Loucy (cell line): ENCODE results near the gene HOXC13.
A peak's percentile ranks its signal among the peaks of the same experiment; 100 is the strongest.

Experiments used
- H2AFZ ChIP-seq: fragments of 200-600 bp; sonication (generic); 2 replicates; pipeline ENCODE4 v1.6.0; 2016; ENCODE audit warnings: antibody characterized with exemption, mild to moderate bottlenecking, low read length, moderate library complexity
- H3F3A ChIP-seq: fragments of 200-600 bp; 2 replicates; pipeline ENCODE4 v1.6.0; 2016; ENCODE audit warnings: antibody characterized with exemption, low read depth, mild to moderate bottlenecking
- H3K27me3 ChIP-seq: fragments of 200-600 bp; sonication (generic); 2 replicates; pipeline ENCODE4 v1.6.1; 2014; ENCODE audit warnings: low read length, mild to moderate bottlenecking; ENCODE audit not compliant: insufficient read depth, poor library complexity, severe bottlenecking
- H3K36me3 ChIP-seq: fragments of 200-600 bp; sonication (generic); 2 replicates; pipeline ENCODE4 v1.6.1; 2016; ENCODE audit warnings: low read length; ENCODE audit not compliant: insufficient read depth
- H3K4me1 ChIP-seq: fragments of 200-600 bp; sonication (generic); 2 replicates; pipeline ENCODE4 v1.5.1; 2014; ENCODE audit warnings: low read length, mild to moderate bottlenecking; ENCODE audit not compliant: insufficient read depth, poor library complexity, severe bottlenecking
- H3K4me2 ChIP-seq: fragments of 200-600 bp; sonication (generic); 2 replicates; pipeline ENCODE4 v1.6.0; 2014; ENCODE audit warnings: antibody characterized with exemption, low read length, low read depth, mild to moderate bottlenecking; ENCODE audit not compliant: poor library complexity, severe bottlenecking
- H3K4me3 ChIP-seq: fragments of 200-600 bp; sonication (generic); 2 replicates; pipeline ENCODE4 v1.5.1; 2014; ENCODE audit warnings: low read length, mild to moderate bottlenecking, mixed read lengths; ENCODE audit not compliant: poor library complexity, severe bottlenecking
- H3K79me2 ChIP-seq: fragments of 200-600 bp; sonication (generic); 2 replicates; pipeline ENCODE4 v1.6.1; 2014; ENCODE audit warnings: low read length; ENCODE audit not compliant: insufficient read depth
- H3K9ac ChIP-seq: fragments of 200-600 bp; sonication (generic); 2 replicates; pipeline ENCODE4 v1.6.0; 2014; ENCODE audit warnings: mild to moderate bottlenecking, low read depth, low read length, moderate library complexity; ENCODE audit not compliant: poor library complexity, severe bottlenecking
- H3K9me2 ChIP-seq: fragments of 200-600 bp; sonication (generic); replicated peaks from 2 replicates; pipeline ENCODE4 v1.6.1; 2016; ENCODE audit warnings: low read depth, low read length, mixed read lengths
- H3K9me3 ChIP-seq: fragments of 200-600 bp; sonication (generic); 2 replicates; pipeline ENCODE4 v1.6.1; 2014; ENCODE audit warnings: mild to moderate bottlenecking, antibody characterized with exemption, low read length, low read depth; ENCODE audit not compliant: insufficient read depth
- H4K20me1 ChIP-seq: fragments of 200-600 bp; sonication (generic); 2 replicates; pipeline ENCODE4 v1.6.0; 2014; ENCODE audit warnings: antibody characterized with exemption, low read length, mild to moderate bottlenecking; ENCODE audit not compliant: insufficient read depth, poor library complexity, severe bottlenecking
- CTCF ChIP-seq: fragments of 200-600 bp; sonication (generic); conservative IDR thresholded peaks from 2 replicates; pipeline ENCODE4 v1.5.1; 2014; ENCODE audit warnings: mild to moderate bottlenecking, antibody characterized with exemption, low read length
- EZH2phosphoT487 ChIP-seq: fragments of 200-600 bp; IDR thresholded peaks from 2 replicates; pipeline ENCODE4 v1.6.1; 2018; ENCODE audit warnings: antibody characterized with exemption, mild to moderate bottlenecking, moderate library complexity, borderline replicate concordance

HOXC13 gene

GRCh38 chr12:53966085-53966384 is 27.4 kb downstream of the HOXC13 start:
- no peaks in the 10 kb centered on the region for H3F3A ChIP-seq
- no peaks in the 10 kb centered on the region for H3K9me2 ChIP-seq
- H3K4me3 ChIP-seq = peak overlapping the region; percentile 86
- no peaks in the 10 kb centered on the region for H3K9me3 ChIP-seq
- H3K36me3 ChIP-seq = no peaks in the 10 kb centered on the region
- peaks cover 31% of the 10 kb centered on the region for H3K4me1 ChIP-seq
- no peaks in the 10 kb centered on the region for H4K20me1 ChIP-seq
- no peaks in the 10 kb centered on the region for H3K27me3 ChIP-seq
- TF ChIP-seq CTCF (no peak), EZH2phosphoT487 (no peak)
- peaks cover 16% of the 10 kb centered on the region for H3K79me2 ChIP-seq
- H3K9ac ChIP-seq = peak overlapping the region; percentile 81
- H2AFZ ChIP-seq = peak overlapping the region; percentile 83
- peak overlapping the region; percentile 78 for H3K4me2 ChIP-seq

GRCh38 chr12:53966385-53967133 is 27.9 kb downstream of the HOXC13 start:
- Histone ChIP-seq H3K36me3 (no peaks in the 10 kb centered on the region), H2AFZ (peak overlapping the region; percentile 83), H3K79me2 (peaks cover 16% of the 10 kb centered on the region), H3K4me3 (peak overlapping the region; percentile 86), H3F3A (no peaks in the 10 kb centered on the region), H3K9me2 (no peaks in the 10 kb centered on the region), H3K27me3 (no peaks in the 10 kb centered on the region), H3K9ac (peak overlapping the region; percentile 81), H4K20me1 (no peaks in the 10 kb centered on the region), H3K4me2 (peak overlapping the region; percentile 78), H3K9me3 (no peaks in the 10 kb centered on the region), H3K4me1 (peaks cover 31% of the 10 kb centered on the region)
- TF ChIP-seq CTCF (no peak), EZH2phosphoT487 (no peak)

GRCh38 chr12:53967421-53967925 is 28.8 kb downstream of the HOXC13 start:
- H3F3A ChIP-seq = no peaks in the 10 kb centered on the region
- H3K4me3 ChIP-seq = peak overlapping the region; percentile 86
- TF ChIP-seq CTCF (0 out of 2 replicates have a peak, but pooled peaks have one; percentile 11), EZH2phosphoT487 (no peak)
- peaks cover 16% of the 10 kb centered on the region for H3K79me2 ChIP-seq
- H2AFZ ChIP-seq = no peak overlapping the region
- no peaks in the 10 kb centered on the region for H3K36me3 ChIP-seq
- H3K9me3 ChIP-seq = no peaks in the 10 kb centered on the region
- no peaks in the 10 kb centered on the region for H3K9me2 ChIP-seq
- H3K9ac ChIP-seq = peak overlapping the region; percentile 81
- no peaks in the 10 kb centered on the region for H3K27me3 ChIP-seq
- H3K4me2 ChIP-seq = peak overlapping the region; percentile 78
- peaks cover 31% of the 10 kb centered on the region for H3K4me1 ChIP-seq
- H4K20me1 ChIP-seq = no peaks in the 10 kb centered on the region
